Measurements from ENCODE around the gene DNAJC25.

Gene DNAJC25

GRCh38 chr9:111627260-111627963 is 3.7 kb upstream of the DNAJC25 start:
- peak; percentile 73 for DNase-seq (ENCODE audit: low spot score)

GRCh38 chr9:111628411-111628810 is 2.7 kb upstream of the DNAJC25 start:
- no peak for DNase-seq (ENCODE audit: low spot score)

GRCh38 chr9:111630182-111630963 is 761 bp upstream of the DNAJC25 start:
- no peak for DNase-seq (ENCODE audit: low spot score)

GRCh38 chr9:111630964-111631213 is 245 bp upstream of the DNAJC25 start:
- DNase-seq (ENCODE audit: low spot score), result no peak

- DNase-seq (ENCODE audit: low spot score), result no peak
Observed at GRCh38 chr9:111632060-111632459, 926 bp downstream of the DNAJC25 start.

- no peak for DNase-seq (ENCODE audit: low spot score)
Observed at GRCh38 chr9:111632695-111633388, 1.7 kb downstream of the DNAJC25 start.

- no peak for DNase-seq (ENCODE audit: low spot score)
Observed at GRCh38 chr9:111633389-111633736, 2.2 kb downstream of the DNAJC25 start.

GRCh38 chr9:111634860-111635259 is 3.7 kb downstream of the DNAJC25 start:
- DNase-seq (ENCODE audit: low spot score), result no peak

- DNase-seq (ENCODE audit: low spot score), result no peak
Observed at GRCh38 chr9:111637421-111637950, 6.4 kb downstream of the DNAJC25 start.

- DNase-seq (ENCODE audit: low spot score), result no peak
Observed at GRCh38 chr9:111644195-111644772, 13.2 kb downstream of the DNAJC25 start.

GRCh38 chr9:111645806-111646205 is 14.7 kb downstream of the DNAJC25 start:
- DNase-seq (ENCODE audit: low spot score), result no peak

GRCh38 chr9:111646417-111646816 is 15.3 kb downstream of the DNAJC25 start:
- DNase-seq (ENCODE audit: low spot score), result no peak

- DNase-seq (ENCODE audit: low spot score), result no peak
Observed at GRCh38 chr9:111648066-111648465, 16.9 kb downstream of the DNAJC25 start.

GRCh38 chr9:111649016-111649415 is 17.9 kb downstream of the DNAJC25 start:
- no peak for DNase-seq (ENCODE audit: low spot score)

GRCh38 chr9:111657051-111657450 is 25.9 kb downstream of the DNAJC25 start:
- no peak for DNase-seq (ENCODE audit: low spot score)

GRCh38 chr9:111658943-111659342 is 27.8 kb downstream of the DNAJC25 start:
- DNase-seq (ENCODE audit: low spot score), result no peak

GRCh38 chr9:111659691-111660090 is 28.6 kb downstream of the DNAJC25 start:
- no peak for DNase-seq (ENCODE audit: low spot score)

- DNase-seq (ENCODE audit: low spot score), result peak; percentile 85
Observed at GRCh38 chr9:111661150-111661801, 30.1 kb downstream of the DNAJC25 start, which contains the start of gene GNG10. Gene GNG10 (plus strand): TSS chr9:111661605. CDS start chr9:111661635, 30 bp downstream.

GRCh38 chr9:111661802-111662521 is 30.8 kb downstream of the DNAJC25 start:
- DNase-seq (ENCODE audit: low spot score), result peak; percentile 63

GRCh38 chr9:111662576-111663300 is 31.6 kb downstream of the DNAJC25 start:
- no peak for DNase-seq (ENCODE audit: low spot score)
